T-helper 1 cell treated with Interleukin-12 subunit alpha and Interleukin-12 subunit beta and Interleukin-4 antibody, amounts not matched to agents 30 μg/mL and 1 μg/mL, for 36 hours (primary cell): ENCODE measurements around the gene SLC16A7.
"Not testable (repeated sequence)": the region's sequence is repeated elsewhere in the genome, so short reads cannot be mapped to it uniquely, and the experiment has no call there.

Experiments
- H3K27ac Mint-ChIP-seq: one replicate; pipeline ENCODE4 v1.8.0; 2021; ENCODE audit warnings: mild to moderate bottlenecking, mixed read lengths
- H3K27me3 Mint-ChIP-seq: one replicate; pipeline ENCODE4 v1.8.0; 2021; ENCODE audit warnings: low read depth, mixed read lengths
- H3K36me3 Mint-ChIP-seq: one replicate; pipeline ENCODE4 v1.8.0; 2021; ENCODE audit warnings: low read depth, mixed read lengths
- H3K4me1 Mint-ChIP-seq: one replicate; pipeline ENCODE4 v1.8.0; 2021; ENCODE audit warnings: low read depth, mixed read lengths
- H3K4me3 Mint-ChIP-seq: one replicate; pipeline ENCODE4 v1.8.0; 2021; ENCODE audit warnings: mild to moderate bottlenecking, moderate library complexity, mixed read lengths
- H3K9me3 Mint-ChIP-seq: one replicate; pipeline ENCODE4 v1.8.0; 2021; ENCODE audit warnings: mixed read lengths

Gene SLC16A7

DNA sequence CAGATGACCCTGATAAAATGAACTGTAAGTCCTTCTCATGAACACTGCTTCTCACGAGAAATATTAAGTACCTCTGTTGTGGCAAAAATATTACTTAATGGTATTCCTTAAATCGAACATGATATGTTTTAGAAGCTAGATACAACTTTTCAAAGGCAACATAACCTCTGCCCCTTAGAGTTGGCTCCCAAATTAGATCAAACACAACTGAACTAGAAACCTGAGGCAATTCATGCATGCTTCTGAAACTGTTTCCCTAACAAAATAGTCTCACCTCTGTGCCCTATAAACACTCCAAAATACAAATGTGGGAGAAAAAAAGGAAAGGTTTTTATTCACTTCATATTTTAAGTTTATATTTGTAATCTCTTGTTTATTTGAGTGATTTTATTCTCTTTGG is 121.6 kb downstream of the SLC16A7 start:
- Mint-ChIP-seq H3K36me3 (peaks cover 3% of the 10 kb centered on the region), H3K27ac (no peak overlapping the region), H3K9me3 (no peaks in the 10 kb centered on the region), H3K4me3 (no peak overlapping the region), H3K4me1 (no peaks in the 10 kb centered on the region), H3K27me3 (no peaks in the 10 kb centered on the region)

DNA sequence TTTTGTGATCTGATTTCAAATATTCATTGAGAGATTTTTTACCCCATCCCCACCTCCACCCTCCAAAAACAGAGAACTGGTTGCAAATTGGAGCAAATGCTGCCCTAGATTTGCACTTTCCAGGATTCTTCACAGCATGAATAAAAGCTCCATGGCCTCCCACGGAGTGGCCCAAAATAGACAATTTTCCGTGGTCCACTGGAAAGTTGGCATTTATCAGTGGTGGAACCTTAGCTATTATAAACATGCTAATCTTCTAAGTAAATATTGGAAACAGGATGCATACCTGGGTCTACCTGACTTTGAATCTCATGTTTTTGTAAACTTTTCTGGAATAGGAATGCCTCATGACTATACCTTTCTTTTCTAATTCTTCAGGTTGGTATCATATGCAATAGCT is 123.9 kb downstream of the SLC16A7 start:
- H3K4me3 Mint-ChIP-seq: no peak overlapping the region
- no peaks in the 10 kb centered on the region for H3K36me3 Mint-ChIP-seq
- H3K4me1 Mint-ChIP-seq: no peaks in the 10 kb centered on the region
- H3K27ac Mint-ChIP-seq: no peak overlapping the region
- H3K27me3 Mint-ChIP-seq: no peaks in the 10 kb centered on the region
- no peaks in the 10 kb centered on the region for H3K9me3 Mint-ChIP-seq

DNA sequence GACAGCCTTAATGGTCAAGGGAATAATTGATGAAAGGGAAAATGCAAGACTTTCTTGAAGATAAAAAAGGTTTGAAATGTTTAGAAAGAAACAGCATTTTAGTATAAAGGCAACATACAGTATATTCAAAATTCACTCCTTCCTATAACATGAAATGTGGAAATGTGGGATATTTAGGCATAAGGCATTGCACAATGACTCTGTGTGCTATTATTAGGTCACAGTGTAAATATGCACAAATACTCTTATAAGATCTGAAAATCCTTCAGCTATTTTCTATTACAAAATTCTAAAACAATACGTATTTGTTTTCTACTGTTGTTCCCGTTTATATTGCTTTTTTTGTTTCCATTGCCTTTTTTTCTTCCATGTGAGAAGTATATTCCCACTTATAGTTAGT is 127.7 kb downstream of the SLC16A7 start:
- H3K27me3 Mint-ChIP-seq: no peaks in the 10 kb centered on the region
- H3K36me3 Mint-ChIP-seq: no peaks in the 10 kb centered on the region
- H3K9me3 Mint-ChIP-seq: no peaks in the 10 kb centered on the region
- H3K4me3 Mint-ChIP-seq: no peak overlapping the region
- H3K4me1 Mint-ChIP-seq: no peaks in the 10 kb centered on the region
- no peak overlapping the region for H3K27ac Mint-ChIP-seq

DNA sequence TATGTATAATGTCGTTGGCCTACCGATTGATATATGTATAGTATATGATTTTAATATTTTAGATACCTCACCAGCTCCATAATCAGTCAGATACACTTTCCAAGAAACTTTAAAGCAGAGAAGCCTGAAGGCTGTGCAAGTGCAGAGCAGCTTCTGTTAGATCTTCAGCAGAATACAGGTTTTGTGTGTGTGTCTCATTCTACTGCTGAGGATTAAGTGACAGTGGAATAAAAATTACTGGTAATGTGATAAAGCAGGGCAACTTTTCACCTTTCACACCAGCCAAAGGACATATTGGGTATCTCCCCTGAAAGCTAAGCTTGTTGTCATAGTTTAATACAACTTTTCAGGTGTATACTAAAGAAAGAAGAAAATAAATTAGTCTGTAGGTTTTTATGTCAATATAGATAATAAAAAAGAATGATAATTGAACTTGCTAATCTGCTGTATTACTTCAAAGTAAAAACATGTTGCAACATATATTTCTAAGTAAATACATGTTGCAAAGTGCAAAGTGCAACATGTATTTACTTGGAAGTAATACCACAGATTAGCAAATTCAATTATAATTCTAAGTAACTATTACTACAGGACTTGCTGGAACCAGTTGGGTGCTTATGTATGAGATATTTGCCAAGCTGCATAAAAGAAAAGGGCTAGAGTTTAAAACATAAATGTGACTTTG is 128.3 kb downstream of the SLC16A7 start:
- no peaks in the 10 kb centered on the region for H3K4me1 Mint-ChIP-seq
- no peak overlapping the region for H3K27ac Mint-ChIP-seq
- no peak overlapping the region for H3K4me3 Mint-ChIP-seq
- no peaks in the 10 kb centered on the region for H3K27me3 Mint-ChIP-seq
- H3K9me3 Mint-ChIP-seq: no peaks in the 10 kb centered on the region
- no peaks in the 10 kb centered on the region for H3K36me3 Mint-ChIP-seq

DNA sequence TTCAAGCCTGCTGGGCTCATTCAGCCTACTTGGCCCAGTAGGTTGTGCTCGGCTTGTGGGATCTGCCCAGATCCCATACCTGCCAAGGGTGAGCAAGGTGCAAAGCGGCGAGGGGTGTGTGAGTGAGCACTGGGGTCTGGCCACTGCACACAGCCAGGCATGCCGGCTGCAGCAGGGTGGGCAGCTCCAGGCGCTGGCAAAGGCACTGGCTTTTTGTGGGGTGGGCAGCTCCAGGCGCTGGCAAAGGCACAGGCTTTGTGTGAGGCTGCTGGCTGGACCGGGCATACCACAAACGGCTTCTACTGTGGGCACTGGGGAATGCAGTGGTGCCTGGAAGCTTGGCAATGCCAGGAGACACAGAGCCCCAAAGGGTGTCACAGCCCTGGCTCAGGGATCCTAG is 137.4 kb downstream of the SLC16A7 start:
- Mint-ChIP-seq H3K9me3 (peaks cover 2% of the 10 kb centered on the region), H3K4me3 (no peak overlapping the region), H3K36me3 (no peaks in the 10 kb centered on the region), H3K27me3 (no peaks in the 10 kb centered on the region), H3K27ac (no peak overlapping the region), H3K4me1 (no peaks in the 10 kb centered on the region)

DNA sequence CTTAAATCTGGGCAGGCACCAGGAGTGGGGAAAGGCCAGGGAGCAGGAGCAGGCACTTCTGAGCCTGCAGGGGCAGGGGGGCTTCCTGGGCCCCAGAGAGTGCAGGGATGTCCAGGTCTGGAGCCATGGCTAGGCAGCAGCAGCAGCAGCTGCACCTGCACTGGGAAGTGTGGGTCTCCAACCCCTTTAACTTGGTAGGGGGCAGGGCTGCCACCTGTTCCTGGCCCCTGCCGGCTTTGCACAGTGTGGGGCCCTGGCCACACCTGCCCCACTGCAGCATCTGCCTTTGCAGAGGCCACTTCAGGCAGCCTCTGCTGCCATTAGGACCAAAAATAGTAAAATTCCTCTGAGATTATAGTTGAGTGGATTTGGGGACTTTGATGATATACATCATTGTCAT is 138.5 kb downstream of the SLC16A7 start:
- no peak overlapping the region for H3K4me3 Mint-ChIP-seq
- H3K9me3 Mint-ChIP-seq: peaks cover 3% of the 10 kb centered on the region
- H3K36me3 Mint-ChIP-seq: no peaks in the 10 kb centered on the region
- H3K4me1 Mint-ChIP-seq: no peaks in the 10 kb centered on the region
- no peaks in the 10 kb centered on the region for H3K27me3 Mint-ChIP-seq
- H3K27ac Mint-ChIP-seq: no peak overlapping the region

DNA sequence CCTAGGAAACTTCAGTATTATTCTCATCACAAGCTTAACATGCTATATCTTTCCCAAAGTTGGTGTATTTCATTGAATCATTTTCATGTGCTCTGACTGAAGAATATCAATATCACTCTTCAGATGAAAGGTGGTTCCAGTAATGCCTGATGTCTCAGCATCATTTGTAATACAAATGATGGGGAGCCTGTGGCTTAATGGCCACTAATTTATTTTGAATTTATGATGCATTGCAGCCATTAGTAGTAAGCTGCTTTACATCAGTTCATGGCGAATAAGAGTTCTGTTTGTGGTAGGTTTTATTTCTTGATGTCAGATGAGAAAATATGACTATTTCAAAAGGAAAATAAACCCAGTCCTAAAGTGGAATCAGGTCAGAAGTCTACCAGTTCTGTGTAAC is 139.4 kb downstream of the SLC16A7 start:
- no peaks in the 10 kb centered on the region for H3K4me1 Mint-ChIP-seq
- H3K9me3 Mint-ChIP-seq: peaks cover 3% of the 10 kb centered on the region
- no peak overlapping the region for H3K27ac Mint-ChIP-seq
- H3K4me3 Mint-ChIP-seq: no peak overlapping the region
- H3K27me3 Mint-ChIP-seq: no peaks in the 10 kb centered on the region
- no peaks in the 10 kb centered on the region for H3K36me3 Mint-ChIP-seq

DNA sequence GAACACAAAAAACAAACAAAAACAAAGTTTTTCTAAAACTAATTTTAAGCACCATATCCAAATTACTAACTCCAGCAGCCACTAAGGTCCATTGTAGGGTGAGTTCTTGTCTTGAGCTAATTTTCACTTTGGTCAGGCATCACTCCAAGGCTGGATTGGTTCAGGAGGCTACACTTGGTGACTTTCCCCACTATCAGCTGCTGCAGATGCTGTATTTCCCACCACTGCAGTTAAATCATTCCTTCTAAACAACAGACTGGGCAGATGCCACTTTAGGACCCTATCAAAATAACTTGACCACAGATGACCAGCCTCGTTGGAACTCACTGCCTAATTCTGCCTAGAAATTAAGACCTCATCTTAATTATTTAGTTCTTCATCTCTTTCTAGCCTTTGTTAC is 140.5 kb downstream of the SLC16A7 start:
- no peaks in the 10 kb centered on the region for H3K27me3 Mint-ChIP-seq
- H3K9me3 Mint-ChIP-seq: peaks cover 3% of the 10 kb centered on the region
- no peak overlapping the region for H3K4me3 Mint-ChIP-seq
- no peak overlapping the region for H3K27ac Mint-ChIP-seq
- no peaks in the 10 kb centered on the region for H3K4me1 Mint-ChIP-seq
- no peaks in the 10 kb centered on the region for H3K36me3 Mint-ChIP-seq

DNA sequence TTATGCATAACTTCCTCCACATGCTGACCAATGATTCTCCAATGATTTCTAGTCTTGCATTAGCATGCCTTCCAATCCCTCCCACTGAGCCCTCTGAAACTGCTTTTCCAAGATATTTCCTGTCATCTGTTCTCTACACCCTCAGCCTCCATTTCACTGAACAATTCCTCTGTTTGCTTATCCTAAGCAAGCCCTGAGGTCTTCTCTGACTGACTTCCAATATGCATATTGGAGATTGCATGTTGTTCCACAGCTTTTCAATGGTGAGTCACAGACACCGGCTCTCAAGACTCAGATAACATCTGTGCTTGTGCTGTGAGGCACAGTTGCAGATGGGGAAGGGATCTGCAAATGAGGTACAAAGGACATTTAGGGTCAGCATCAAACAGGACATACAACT is 141.0 kb downstream of the SLC16A7 start:
- Mint-ChIP-seq H3K9me3 (peaks cover 3% of the 10 kb centered on the region), H3K4me1 (no peaks in the 10 kb centered on the region), H3K36me3 (no peaks in the 10 kb centered on the region), H3K27ac (no peak overlapping the region), H3K27me3 (no peaks in the 10 kb centered on the region), H3K4me3 (no peak overlapping the region)

DNA sequence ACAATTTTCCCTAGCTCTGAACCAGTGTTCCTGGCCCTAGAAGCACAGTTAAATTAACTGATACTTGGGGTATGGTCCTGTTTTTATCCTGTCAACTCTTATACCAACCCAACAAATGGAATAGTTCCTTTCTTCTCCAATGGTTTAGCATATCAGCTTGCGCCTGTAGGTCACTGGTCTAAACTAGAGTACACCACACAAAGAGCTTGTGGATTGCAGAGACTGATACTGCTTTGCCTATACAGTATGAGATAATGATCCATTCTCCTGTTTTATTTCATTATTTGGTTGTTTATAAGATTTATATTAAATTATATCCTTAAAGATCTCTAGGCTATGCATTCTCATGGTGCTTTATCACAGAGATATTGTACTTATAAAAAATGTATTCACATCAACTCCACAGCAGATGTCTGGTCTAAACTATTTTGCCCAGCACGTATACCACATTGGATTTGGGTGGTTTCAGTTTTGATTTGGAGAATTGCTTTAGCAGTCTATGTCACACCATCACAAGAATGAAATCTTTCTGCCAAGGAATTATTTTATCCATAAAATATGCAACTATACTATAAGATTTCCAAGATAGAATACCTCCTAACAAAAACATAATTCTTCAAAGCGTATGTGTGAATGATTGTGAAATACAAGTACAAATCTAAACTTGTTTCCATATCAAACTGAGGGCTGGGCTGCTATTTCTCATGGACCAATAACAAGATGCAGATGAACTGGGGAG is 142.1 kb downstream of the SLC16A7 start:
- no peak overlapping the region for H3K27ac Mint-ChIP-seq
- H3K9me3 Mint-ChIP-seq: peaks cover 3% of the 10 kb centered on the region
- H3K4me3 Mint-ChIP-seq: no peak overlapping the region
- H3K27me3 Mint-ChIP-seq: no peaks in the 10 kb centered on the region
- no peaks in the 10 kb centered on the region for H3K4me1 Mint-ChIP-seq
- no peaks in the 10 kb centered on the region for H3K36me3 Mint-ChIP-seq

DNA sequence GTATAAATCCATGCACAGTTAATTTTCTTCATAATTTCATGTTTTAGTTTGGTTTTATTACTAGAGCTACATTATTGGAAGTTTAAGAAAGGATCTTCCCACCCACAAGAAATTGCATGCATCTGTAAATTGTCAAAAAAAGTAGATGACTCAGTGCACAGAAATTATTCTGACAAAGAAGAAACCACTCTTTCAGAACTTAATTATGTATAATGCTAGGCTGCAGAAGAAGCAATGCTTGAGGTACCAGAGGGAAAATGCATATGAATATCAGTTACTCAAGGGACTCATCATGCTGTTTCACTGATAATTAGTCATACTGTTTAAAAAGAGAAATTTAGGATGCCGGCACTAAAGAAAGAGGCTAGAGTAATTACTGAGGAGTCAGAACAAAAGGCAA is 147.0 kb downstream of the SLC16A7 start:
- no peak overlapping the region for H3K27ac Mint-ChIP-seq
- H3K9me3 Mint-ChIP-seq: peaks cover 8% of the 10 kb centered on the region
- H3K4me3 Mint-ChIP-seq: no peak overlapping the region
- no peaks in the 10 kb centered on the region for H3K27me3 Mint-ChIP-seq
- no peaks in the 10 kb centered on the region for H3K4me1 Mint-ChIP-seq
- peaks cover 2% of the 10 kb centered on the region for H3K36me3 Mint-ChIP-seq

DNA sequence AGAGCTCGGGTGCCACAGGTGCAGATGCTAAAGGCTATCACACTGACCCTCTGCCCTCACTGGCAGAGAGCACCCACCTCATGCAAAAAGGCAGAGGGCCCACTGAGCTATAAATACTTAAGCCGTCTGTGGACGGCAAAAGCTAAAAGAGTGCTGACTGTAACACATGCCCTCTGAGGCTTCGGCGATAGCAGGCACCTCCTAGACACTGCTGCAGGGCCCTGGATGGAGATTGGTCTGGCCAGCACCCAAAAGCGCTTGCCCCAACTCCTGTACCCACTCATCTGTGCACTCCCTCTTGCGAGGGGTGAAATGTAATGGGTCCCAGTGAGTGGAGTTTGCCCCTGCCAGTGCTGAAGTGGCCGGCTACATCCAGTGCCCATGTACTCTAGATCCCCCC is 148.7 kb downstream of the SLC16A7 start:
- Mint-ChIP-seq H3K27me3 (no peaks in the 10 kb centered on the region), H3K4me3 (no peak overlapping the region), H3K27ac (no peak overlapping the region), H3K9me3 (peaks cover 13% of the 10 kb centered on the region), H3K36me3 (peaks cover 2% of the 10 kb centered on the region), H3K4me1 (no peaks in the 10 kb centered on the region)

DNA sequence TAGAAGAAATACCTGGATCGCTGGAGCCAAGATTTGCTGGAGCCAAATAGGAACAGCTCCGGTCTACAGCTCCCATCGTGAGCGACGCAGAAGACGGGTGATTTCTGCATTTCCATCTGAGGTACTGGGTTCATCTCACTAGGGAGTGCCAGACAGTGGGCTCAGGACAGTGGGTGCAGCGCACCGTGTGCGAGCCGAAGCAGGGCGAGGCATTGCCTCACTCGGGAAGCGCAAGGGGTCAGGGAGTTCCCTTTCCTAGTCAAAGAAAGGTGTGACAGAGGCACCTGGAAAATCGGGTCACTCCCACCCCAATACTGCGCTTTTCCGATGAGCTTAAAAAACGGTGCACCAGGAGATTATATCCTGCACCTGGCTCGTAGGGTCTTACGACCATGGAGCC is 155.3 kb downstream of the SLC16A7 start:
- H3K27ac Mint-ChIP-seq, H3K4me1 Mint-ChIP-seq, H3K4me3 Mint-ChIP-seq, H3K27me3 Mint-ChIP-seq, H3K36me3 Mint-ChIP-seq: not testable (repeated sequence)
- peaks cover 28% of the 10 kb centered on the region for H3K9me3 Mint-ChIP-seq

DNA sequence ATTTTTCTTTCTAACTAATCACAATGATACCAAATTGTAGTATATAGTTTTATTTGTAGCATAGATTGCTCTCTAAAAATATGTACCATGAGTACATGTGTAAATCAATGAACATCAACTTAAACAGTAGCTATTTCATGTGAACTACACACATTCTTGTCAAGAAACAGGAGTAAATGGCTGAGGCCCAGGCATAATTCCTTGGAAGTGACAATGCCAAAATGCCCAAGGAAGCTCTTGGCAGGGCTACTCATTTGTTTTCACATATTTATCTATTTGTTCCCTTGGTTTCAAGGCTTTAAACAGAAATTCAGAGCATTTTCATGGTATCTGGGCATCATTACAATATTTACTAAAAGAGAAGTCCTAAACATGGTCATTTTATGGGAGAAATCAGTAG is 165.7 kb downstream of the SLC16A7 start:
- Mint-ChIP-seq H3K27me3 (no peaks in the 10 kb centered on the region), H3K4me1 (no peaks in the 10 kb centered on the region), H3K27ac (no peak overlapping the region), H3K9me3 (no peaks in the 10 kb centered on the region), H3K4me3 (no peak overlapping the region), H3K36me3 (no peaks in the 10 kb centered on the region)

DNA sequence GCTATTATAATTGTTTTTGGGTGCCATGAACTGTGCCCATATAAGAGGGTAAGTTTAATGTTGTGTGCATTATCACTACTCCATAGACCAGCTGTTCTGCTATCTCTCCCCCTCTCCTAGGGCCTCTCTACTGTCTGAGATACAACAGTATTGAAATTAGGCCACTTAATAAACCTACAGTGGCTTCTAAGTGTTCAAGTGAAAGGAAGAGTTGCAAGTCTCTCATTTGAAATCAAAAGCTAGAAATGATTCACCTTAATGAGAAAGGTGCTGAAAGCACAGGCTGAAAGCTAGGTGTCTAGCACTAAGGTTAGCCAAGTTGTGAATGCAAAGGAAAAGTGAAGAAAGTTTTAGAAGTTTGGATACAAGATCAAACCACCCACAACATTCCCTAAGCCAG is 168.0 kb downstream of the SLC16A7 start:
- no peaks in the 10 kb centered on the region for H3K36me3 Mint-ChIP-seq
- H3K27me3 Mint-ChIP-seq: no peaks in the 10 kb centered on the region
- no peak overlapping the region for H3K4me3 Mint-ChIP-seq
- no peaks in the 10 kb centered on the region for H3K9me3 Mint-ChIP-seq
- H3K4me1 Mint-ChIP-seq: no peaks in the 10 kb centered on the region
- no peak overlapping the region for H3K27ac Mint-ChIP-seq
